Measurements from ENCODE around the gene ME3. TPM values are rescaled to one million over a fixed set of nuclear protein-coding genes. Genes with fewer than 3 reads are reported as not detected.

ME3 gene
- total RNA-seq, 4 donors from 2014 or later: 11.0 to 47.8 (median 44.1) TPM

GRCh38 chr11:86484795-86485166 is 187.6 kb downstream of the ME3 start:
- Histone ChIP-seq H3K4me3 (no peak overlapping the region), H3K27ac (peak overlapping the region in 3 of 4 donors; percentile 67 to 74 (median 71)), H3K27me3 (no peaks in the 10 kb centered on the region), H3K36me3 (no peaks in the 10 kb centered on the region), H3K4me1 (peaks cover 0 to 49% (median 19%) of the 10 kb centered on the region in 3 donors), H3K9me3 (no peaks in the 10 kb centered on the region)
- 75 to 100% methylated on average over 1 of the region's 1 CpG for WGBS, 2 donors (ENCODE audit: low coverage in 1 of 2)
- no peak for ATAC-seq
- TF ChIP-seq POLR2AphosphoS5 (IDR thresholded peaks at IDR 0.05) (no peak), CTCF (IDR thresholded peaks at IDR 0.05) (no peak), POLR2A (IDR thresholded peaks at IDR 0.05) (no peak), EP300 (IDR thresholded peaks at IDR 0.05) (no peak)

GRCh38 chr11:86483940-86484794 is 188.2 kb downstream of the ME3 start:
- no peak for TF ChIP-seq CTCF (IDR thresholded peaks at IDR 0.05)
- TF ChIP-seq POLR2AphosphoS5 (IDR thresholded peaks at IDR 0.05): peak; percentile 65
- no peak for TF ChIP-seq EP300 (IDR thresholded peaks at IDR 0.05)
- H3K4me1 ChIP-seq: peaks cover 0 to 49% (median 19%) of the 10 kb centered on the region in 3 donors
- no peaks in the 10 kb centered on the region for H3K36me3 ChIP-seq
- peak; percentile 89 for ATAC-seq
- H3K27ac ChIP-seq: peak overlapping the region in 3 of 4 donors; percentile 67 to 74 (median 71)
- WGBS, 2 donors (ENCODE audit: low coverage in 1 of 2): 14 to 47% methylated on average over 5 to 7 of the region's 7 CpGs
- no peaks in the 10 kb centered on the region for H3K27me3 ChIP-seq
- H3K9me3 ChIP-seq: no peaks in the 10 kb centered on the region
- no peak overlapping the region for H3K4me3 ChIP-seq

DNA sequence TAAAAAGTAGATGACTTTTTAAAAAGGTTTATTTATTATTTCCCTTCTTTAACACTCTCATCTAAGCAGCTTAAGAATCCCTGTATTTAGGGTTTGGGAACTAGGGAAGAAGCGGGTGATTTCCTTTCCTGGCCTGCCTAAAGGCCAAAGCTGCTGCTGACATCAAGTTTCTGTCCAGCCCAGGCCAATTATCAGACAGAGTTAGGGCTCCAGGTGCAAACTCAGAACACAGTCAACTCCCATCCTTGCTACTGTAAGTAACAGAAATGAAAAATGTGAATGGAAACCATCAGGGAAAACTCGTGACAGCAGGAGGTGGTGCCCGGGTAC is 188.8 kb downstream of the ME3 start:
- H3K27me3 ChIP-seq: no peaks in the 10 kb centered on the region
- no peaks in the 10 kb centered on the region for H3K36me3 ChIP-seq
- no peak for TF ChIP-seq POLR2A (IDR thresholded peaks at IDR 0.05)
- no peak for TF ChIP-seq EP300 (IDR thresholded peaks at IDR 0.05)
- no peak for TF ChIP-seq CTCF (IDR thresholded peaks at IDR 0.05)
- no peak for TF ChIP-seq POLR2AphosphoS5 (IDR thresholded peaks at IDR 0.05)
- H3K4me3 ChIP-seq: no peak overlapping the region
- peaks cover 0 to 49% (median 19%) of the 10 kb centered on the region in 3 donors for H3K4me1 ChIP-seq
- ATAC-seq: no peak
- WGBS, 2 donors (ENCODE audit: low coverage in 1 of 2): 34 to 71% methylated on average over 1 to 3 of the region's 3 CpGs
- H3K9me3 ChIP-seq: no peaks in the 10 kb centered on the region
- peak overlapping the region in 3 of 4 donors; percentile 67 to 74 (median 71) for H3K27ac ChIP-seq

GRCh38 chr11:86482692-86483091 is 189.7 kb downstream of the ME3 start:
- TF ChIP-seq EP300 (IDR thresholded peaks at IDR 0.05) (no peak), POLR2AphosphoS5 (IDR thresholded peaks at IDR 0.05) (no peak), CTCF (IDR thresholded peaks at IDR 0.05) (no peak)
- H3K4me1 ChIP-seq: peaks cover 4 to 57% (median 19%) of the 10 kb centered on the region in 3 donors
- no peaks in the 10 kb centered on the region for H3K27me3 ChIP-seq
- no peaks in the 10 kb centered on the region for H3K36me3 ChIP-seq
- 80% methylated on average over 1 of the region's 2 CpGs for WGBS, 2 donors (ENCODE audit: low coverage in 1 of 2)
- H3K27ac ChIP-seq: peak overlapping the region in 2 of 4 donors; percentile 67 to 74
- ATAC-seq: no peak
- H3K9me3 ChIP-seq: no peaks in the 10 kb centered on the region
- no peak overlapping the region for H3K4me3 ChIP-seq

- TF ChIP-seq POLR2A (IDR thresholded peaks at IDR 0.05): no peak
- no peak for TF ChIP-seq POLR2AphosphoS5 (IDR thresholded peaks at IDR 0.05)
- TF ChIP-seq EP300 (IDR thresholded peaks at IDR 0.05): no peak
- TF ChIP-seq CTCF (IDR thresholded peaks at IDR 0.05): no peak
- peaks cover 4 to 59% (median 18%) of the 10 kb centered on the region in 3 donors for H3K4me1 ChIP-seq
Measured at GRCh38 chr11:86481399-86481798, 191.0 kb downstream of the ME3 start.

More at GRCh38 chr11:86481399-86481798, 191.0 kb downstream of the ME3 start:
- no CpG with 5 or more reads among the region's 1 CpG for WGBS, 2 donors (ENCODE audit: low coverage in 1 of 2)
- H3K36me3 ChIP-seq: no peaks in the 10 kb centered on the region
- no peaks in the 10 kb centered on the region for H3K9me3 ChIP-seq
- H3K4me3 ChIP-seq: no peak overlapping the region
- ATAC-seq: no peak
- H3K27me3 ChIP-seq: no peaks in the 10 kb centered on the region
- no peak overlapping the region for H3K27ac ChIP-seq

Data from gastroesophageal sphincter (tissue), 4 donors.